Stimulated activated CD8-positive, alpha-beta memory T cell treated with anti-CD3 and anti-CD28 coated beads, Interleukin-15, amount 100 ng/mL, for 48 hours (primary cell): ENCODE results near the gene IL23A.
"Not testable (repeated sequence)": the region's sequence is repeated elsewhere in the genome, so short reads cannot be mapped to it uniquely, and the experiment has no call there.

Source experiments
- DNase-seq, 2 donors: peaks; one replicate each; pipeline ENCODE4 v3.0.0-alpha.2; 2020; ENCODE audit warnings: low read depth in 2 of 2

IL23A gene

GRCh38 chr12:56326126-56326525 is 12.6 kb upstream of the IL23A start:
- no peak for DNase-seq

GRCh38 chr12:56326533-56326932 is 12.2 kb upstream of the IL23A start:
- no peak for DNase-seq

- DNase-seq, result no peak
These were observed 7.7 kb upstream of the IL23A start for GRCh38 chr12:56330936-56331490.

- no peak for DNase-seq
These were observed 6.0 kb upstream of the IL23A start for GRCh38 chr12:56332512-56333196.

- DNase-seq, result no peak
These were observed 5.4 kb upstream of the IL23A start for GRCh38 chr12:56333197-56333678.

- peak; percentile 90 to 93 for DNase-seq
These were observed 4.8 kb upstream of the IL23A start, which contains the start of gene PAN2 for GRCh38 chr12:56333679-56334489. PAN2 (minus strand) TSS chr12:56334000; CDS start chr12:56333094, 906 bp downstream.

- DNase-seq, result no peak
These were observed 4.2 kb upstream of the IL23A start for GRCh38 chr12:56334490-56334793.

GRCh38 chr12:56335527-56335926 is 3.2 kb upstream of the IL23A start:
- DNase-seq, result not testable (repeated sequence)

GRCh38 chr12:56336361-56337167 is 2.1 kb upstream of the IL23A start:
- DNase-seq, result no peak

- DNase-seq, result no peak
These were observed 882 bp upstream of the IL23A start for GRCh38 chr12:56337753-56338251.

GRCh38 chr12:56339158-56339422 is 406 bp downstream of the IL23A start:
- DNase-seq, result no peak

GRCh38 chr12:56341616-56342015 is 2.9 kb downstream of the IL23A start:
- no peak for DNase-seq

- not testable (repeated sequence) for DNase-seq
These were observed 3.6 kb downstream of the IL23A start for GRCh38 chr12:56342290-56342689.

GRCh38 chr12:56346675-56347074 is 8.0 kb downstream of the IL23A start:
- DNase-seq, result no peak

GRCh38 chr12:56347255-56347654 is 8.6 kb downstream of the IL23A start:
- DNase-seq, result not testable (repeated sequence)

- DNase-seq, result no peak
These were observed 10.1 kb downstream of the IL23A start for GRCh38 chr12:56348776-56349175.

GRCh38 chr12:56350662-56351061 is 12.0 kb downstream of the IL23A start:
- DNase-seq, result no peak

- DNase-seq, result no peak
These were observed 12.6 kb downstream of the IL23A start for GRCh38 chr12:56351325-56351724.

GRCh38 chr12:56358836-56359532 is 20.3 kb downstream of the IL23A start:
- no peak for DNase-seq

GRCh38 chr12:56359851-56360767 is 21.4 kb downstream of the IL23A start, which contains the start of gene STAT2:
STAT2 (minus strand) TSS chr12:56360107; CDS start chr12:56356571, 3,536 bp downstream.
- DNase-seq, result peak; percentile 99 to 100
